ENCODE results near the gene BCL11A.

Gene BCL11A

DNA sequence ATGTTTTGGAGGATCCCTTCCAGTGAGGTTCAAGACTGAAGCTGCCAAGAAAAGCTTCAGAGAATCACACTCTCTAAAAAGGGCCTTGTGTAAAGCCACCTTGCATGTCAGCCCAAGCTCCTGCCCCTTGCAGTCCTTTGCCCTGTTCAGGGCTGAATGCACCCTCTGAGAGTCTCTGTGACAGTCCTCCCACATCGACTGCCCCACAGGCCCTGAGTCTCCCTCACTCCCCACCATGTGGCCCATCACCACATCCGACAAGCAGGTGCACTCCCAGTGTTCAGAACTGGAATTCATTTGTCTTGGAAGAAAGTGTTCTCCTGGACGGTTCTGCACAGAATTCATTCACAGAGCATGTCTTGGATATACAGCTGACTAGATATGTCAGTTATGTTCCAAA, 31.0 kb downstream of the BCL11A start:
- no peak for DNase-seq (ENCODE audit: low read depth)
- no peak for TF ChIP-seq CTCF (conservative IDR thresholded peaks at IDR 0.05; ENCODE audit: low read depth, low read length)
- H3K4me3 ChIP-seq (ENCODE audit: low read depth, low read length): no peak overlapping the region

DNA sequence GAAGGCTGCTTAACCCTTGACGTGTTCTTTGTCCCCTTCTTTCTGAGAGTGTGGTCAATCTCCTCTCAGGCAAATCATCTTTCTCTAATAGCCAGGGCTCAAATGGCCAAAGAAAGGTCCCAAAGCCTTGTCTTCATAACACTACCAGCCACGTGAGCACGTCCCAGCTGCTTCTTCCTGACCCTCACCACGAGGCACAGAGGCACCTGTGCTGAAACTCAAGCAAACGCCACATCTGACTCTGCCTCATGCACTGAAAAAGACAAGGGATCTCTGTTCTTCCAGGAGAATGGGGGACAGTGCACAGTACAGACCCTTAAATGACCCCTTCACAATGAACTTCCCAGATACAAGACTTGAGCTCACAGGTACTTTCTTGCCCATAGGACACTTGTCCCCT, 31.8 kb downstream of the BCL11A start:
- no peak for TF ChIP-seq CTCF (conservative IDR thresholded peaks at IDR 0.05; ENCODE audit: low read depth, low read length)
- DNase-seq (ENCODE audit: low read depth): no peak
- H3K4me3 ChIP-seq (ENCODE audit: low read depth, low read length): no peak overlapping the region

DNA sequence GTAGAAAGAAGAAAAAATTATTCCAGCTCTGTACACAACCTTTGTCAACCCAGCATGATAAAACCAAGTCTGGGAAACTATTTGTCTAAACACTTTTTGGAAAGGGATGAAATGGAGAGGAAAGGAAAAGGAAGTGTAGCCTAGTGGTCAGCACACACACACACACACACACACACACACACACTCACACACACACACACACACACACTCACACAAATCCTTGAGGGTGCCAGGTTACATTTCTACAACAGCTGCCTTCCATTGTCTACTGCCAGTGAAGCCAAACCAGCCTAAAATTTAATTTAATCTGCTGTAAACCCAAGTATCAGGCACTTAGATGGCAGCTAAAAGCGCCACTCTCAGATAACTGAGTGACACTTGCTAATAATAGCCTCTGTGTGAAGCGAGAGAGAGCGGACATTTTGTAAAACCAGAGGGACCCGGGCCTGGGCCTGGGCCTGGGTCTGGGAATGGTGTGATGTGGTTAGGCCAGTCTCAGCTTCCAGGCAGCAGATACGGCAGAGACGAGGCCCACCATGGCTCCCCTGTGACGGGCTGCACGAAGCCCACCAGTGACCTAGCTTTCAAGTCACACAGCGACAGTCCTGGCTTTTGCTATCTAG, 32.4 kb downstream of the BCL11A start:
- H3K4me3 ChIP-seq (ENCODE audit: low read depth, low read length): no peak overlapping the region
- TF ChIP-seq CTCF (conservative IDR thresholded peaks at IDR 0.05; ENCODE audit: low read depth, low read length): no peak

DNA sequence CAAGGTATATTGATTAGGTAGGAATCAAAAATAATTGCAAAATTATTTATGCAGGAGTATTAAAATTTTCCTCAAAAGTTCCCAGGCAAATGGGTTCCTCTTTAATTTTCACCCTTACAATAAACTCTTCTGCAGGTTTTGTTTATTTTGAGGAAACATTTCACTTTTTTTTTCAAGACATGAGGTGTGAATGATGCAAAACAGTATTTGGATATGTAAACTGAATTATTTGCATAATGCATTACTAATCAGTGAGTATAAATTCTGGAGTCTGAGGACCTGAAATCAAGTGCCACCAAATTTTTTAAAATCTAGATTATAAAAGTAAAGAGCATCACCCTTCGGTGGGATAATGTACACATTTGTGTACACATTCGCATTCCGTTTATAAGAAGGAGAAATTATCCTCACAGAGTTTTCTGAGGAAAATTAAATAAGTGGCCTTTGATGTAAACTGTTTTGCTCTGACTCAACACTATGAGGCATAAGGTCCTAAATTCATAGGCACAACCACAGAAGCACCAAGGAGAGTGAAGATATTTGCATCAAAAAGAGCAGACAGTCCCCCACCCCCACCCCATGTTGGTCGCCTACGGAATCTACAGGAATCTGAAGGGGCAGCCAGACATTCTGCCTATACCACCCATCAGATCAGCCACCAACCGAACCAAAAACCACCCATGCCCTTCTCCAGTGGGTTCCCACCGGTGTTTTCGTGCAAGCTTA, 33.1 kb downstream of the BCL11A start:
- DNase-seq (ENCODE audit: low read depth): no peak
- no peak for TF ChIP-seq CTCF (conservative IDR thresholded peaks at IDR 0.05; ENCODE audit: low read depth, low read length)
- no peak overlapping the region for H3K4me3 ChIP-seq (ENCODE audit: low read depth, low read length)

More for the DNA sequence above, 32.4 kb downstream of the BCL11A start:
- DNase-seq (ENCODE audit: low read depth): no peak

GRCh38 chr2:60519231-60519863, 34.1 kb downstream of the BCL11A start:
- peak; percentile 28 for DNase-seq (ENCODE audit: low read depth)
- no peak for TF ChIP-seq CTCF (conservative IDR thresholded peaks at IDR 0.05; ENCODE audit: low read depth, low read length)
- no peak overlapping the region for H3K4me3 ChIP-seq (ENCODE audit: low read depth, low read length)

GRCh38 chr2:60518567-60518966, 34.9 kb downstream of the BCL11A start:
- no peak for TF ChIP-seq CTCF (conservative IDR thresholded peaks at IDR 0.05; ENCODE audit: low read depth, low read length)
- no peak overlapping the region for H3K4me3 ChIP-seq (ENCODE audit: low read depth, low read length)
- DNase-seq (ENCODE audit: low read depth): no peak
